ENCODE results near the gene FBP1. TPM values are rescaled to one million over a fixed set of nuclear protein-coding genes. Genes with fewer than 3 reads are reported as not detected.

Gene FBP1
- total RNA-seq, 1 experiment from 2014 or later: 1.9 TPM

DNA sequence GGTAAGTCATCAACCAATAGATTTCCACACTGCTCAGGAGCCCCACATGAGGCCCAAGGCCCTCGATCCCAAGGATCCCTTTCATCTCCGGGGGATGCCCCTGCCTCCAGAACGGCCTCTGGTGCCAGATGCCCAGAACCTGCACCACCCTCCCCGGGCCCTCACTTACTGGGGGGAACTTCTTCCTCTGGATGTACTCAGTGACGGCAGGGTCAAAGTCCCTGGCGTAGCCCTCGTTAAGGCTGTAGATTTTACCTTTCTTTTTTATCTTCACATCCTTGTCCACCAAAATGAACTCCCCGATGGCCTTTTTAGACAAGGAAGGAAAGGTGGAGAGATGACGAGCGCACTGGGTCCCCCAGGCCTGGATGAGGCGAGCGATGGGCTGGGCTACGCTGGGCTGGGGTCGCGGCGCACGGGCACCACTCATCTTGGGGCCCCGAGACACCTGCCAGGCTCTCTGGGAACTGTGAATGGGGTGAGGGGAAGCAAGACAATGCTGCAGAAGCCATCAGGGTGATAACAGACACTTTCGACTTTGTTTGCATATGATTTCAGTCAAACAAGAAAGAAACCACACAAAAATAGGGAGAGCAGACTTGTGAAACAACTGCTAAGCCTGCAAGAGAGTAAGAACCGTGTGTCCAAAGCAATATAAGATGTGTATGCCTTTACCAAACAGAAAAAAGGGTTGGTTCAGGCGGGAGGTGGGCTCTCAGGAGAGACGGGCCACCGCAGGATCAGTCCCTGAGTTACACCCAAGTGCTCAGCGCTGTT is 32.5 kb downstream of the FBP1 start:
- H3K4me3 Mint-ChIP-seq: no peak overlapping the region; a peak in 1 of 5 replicates
- peaks cover 22 to 37% of the 10 kb centered on the region in 2 experiments for H3K4me1 Mint-ChIP-seq
- Histone ChIP-seq H3K27me3 (ENCODE audit: insufficient read depth, low read length) (no peaks in the 10 kb centered on the region), H2BK5ac (ENCODE audit: insufficient read length, low read length) (no peak overlapping the region), H3K4me2 (ENCODE audit: insufficient read depth, insufficient read length, low read length) (no peak overlapping the region), H3K4me1 (ENCODE audit: insufficient read depth, low read length) (no peaks in the 10 kb centered on the region; the same call in 1 of the 2 replicates), H3K27ac (ENCODE audit: insufficient read length, low read depth, low read length) (no peak overlapping the region), H3K9ac (ENCODE audit: extremely low read depth, insufficient read length, low read length) (no peak overlapping the region), H3K23me2 (ENCODE audit: insufficient read length, low read depth, low read length, poor library complexity, severe bottlenecking) (no peaks in the 10 kb centered on the region), H4K8ac (replicated peaks; ENCODE audit: insufficient read length, low read depth, low read length) (no peak overlapping the region), H2AK5ac (ENCODE audit: insufficient read length, low read length) (no peak overlapping the region), H3T11ph (ENCODE audit: low read length) (no peak overlapping the region), H3K4ac (ENCODE audit: low read depth, low read length) (no peak overlapping the region), H2BK12ac (ENCODE audit: insufficient read length, low read depth, low read length) (no peak overlapping the region), H3K14ac (ENCODE audit: insufficient read depth, low read length) (no peak overlapping the region), H3K56ac (ENCODE audit: insufficient read length, low read depth, low read length) (no peak overlapping the region), H3K79me1 (ENCODE audit: insufficient read depth, low read depth, low read length, poor library complexity, severe bottlenecking) (no peaks in the 10 kb centered on the region), H2AFZ (ENCODE audit: low read length) (peak overlapping the region; percentile 17), H4K91ac (ENCODE audit: insufficient read length, low read depth, low read length) (no peak overlapping the region), H3K18ac (ENCODE audit: insufficient read length, low read depth, low read length) (no peak overlapping the region), H2BK20ac (ENCODE audit: low read depth, low read length, poor library complexity, severe bottlenecking) (no peak overlapping the region), H3K79me2 (ENCODE audit: insufficient read depth, low read length) (no peaks in the 10 kb centered on the region; the same call in 1 of the 2 replicates), H2BK120ac (ENCODE audit: low read depth, low read length, poor library complexity, severe bottlenecking) (no peak overlapping the region), H4K20me1 (ENCODE audit: control insufficient read depth, insufficient read depth, insufficient read length) (no peaks in the 10 kb centered on the region), H4K5ac (ENCODE audit: insufficient read length, low read depth, low read length) (no peak overlapping the region), H3K9me3 (ENCODE audit: control insufficient read depth, low read depth, low read length) (no peaks in the 10 kb centered on the region), H2BK15ac (ENCODE audit: low read depth, low read length) (no peak overlapping the region), H3K23ac (ENCODE audit: insufficient read length, low read depth, low read length) (no peak overlapping the region)
- H3K27ac Mint-ChIP-seq: no peak overlapping the region
- H3K36me3 Mint-ChIP-seq (ENCODE audit: insufficient read depth in 1 of 3, low read depth in 3 of 3): no peaks in the 10 kb centered on the region
- WGBS (ENCODE audit: extremely low coverage, insufficient read length, low lambda C conversion rate): no CpG with 5 or more reads among the region's 24 CpGs
- no peak for TF ChIP-seq CTCF (conservative IDR thresholded peaks at IDR 0.05)
- no peak for DNase-seq
- H3K9me3 Mint-ChIP-seq: no peaks in the 10 kb centered on the region
- peaks cover 30% of the 10 kb centered on the region for H3K27me3 Mint-ChIP-seq (ENCODE audit: low read depth)

Data from H9 (cell line).